K562 (cell line): Measurements from ENCODE around the gene HIF1A. TPM values are rescaled to one million over a fixed set of nuclear protein-coding genes. Genes with fewer than 3 reads are reported as not detected.

Experiments used
- ATAC-seq: fragments of 200-7000 bp; cut with Tn5 transposase; 3 replicates; pipeline ENCODE4 v1.9.1; 2020; ENCODE audit warnings: moderate library complexity
- BruUV-seq: library from RNA; stranded (reverse); fragments of 400-500 nt; replicated peaks from 2 replicates; lab custom pipeline; 2021; lab: Mats Ljungman, UMichigan
- CTCF ChIA-PET: fragments of 300-600 bp; formaldehyde crosslinking; extraction: SDS; loops from one replicate; lab custom pipeline; 2021; ENCODE audit warnings: low intra/inter-chr PET ratio; lab: Yijun Ruan, JAX
- POLR2A ChIA-PET: fragments of 300-600, 350-650 bp; sonication (Branson Sonifier 250); formaldehyde crosslinking; extraction: SDS; loops from one replicate; lab custom pipeline; 2021; ENCODE audit warnings: antibody characterized with exemption, inconsistent platforms; lab: Yijun Ruan, JAX
- DNase-seq, 4 experiments: peaks; one replicate each; pipeline versions ENCODE4 v3.0.0 to v3.0.0-alpha.2; 2011 to 2018; ENCODE audit warnings: low spot score in 3 of 4, mixed read lengths in 3 of 4; ENCODE audit errors: extremely low read depth in 1 of 4
- FAIRE-seq: peaks from 2 replicates; lab custom pipeline; 2011; peaks lifted over from hg19 to GRCh38; lab: Jason Lieb, UNC
- H2AFZ ChIP-seq: 2 replicates; pipeline ENCODE4 v1.6.0; 2011; ENCODE audit warnings: low read depth, low read length, control low read depth, inconsistent platforms
- H3K27ac ChIP-seq: fragments of 200-600 bp; 3 replicates; pipeline ENCODE4 v1.8.0; 2011; ENCODE audit warnings: low read depth, mild to moderate bottlenecking, control low read depth, inconsistent platforms, low read length, moderate library complexity, mixed read lengths; ENCODE audit errors: extremely low read depth
- H3K27me3 ChIP-seq, 2 experiments: fragments of 300-600 bp in 1 of 2; 2 replicates in 1 of 2; 3 replicates in 1 of 2; pipeline versions ENCODE4 v1.6.0 to v1.8.0; 2011; ENCODE audit warnings: inconsistent platforms in 2 of 2, low read length in 2 of 2, mild to moderate bottlenecking in 1 of 2, mixed read lengths in 1 of 2, moderate library complexity in 1 of 2; ENCODE audit not compliant: control insufficient read depth in 2 of 2, insufficient read depth in 2 of 2
- H3K36me3 ChIP-seq: fragments of 300-600 bp; 3 replicates; pipeline ENCODE4 v1.8.0; 2011; ENCODE audit warnings: mild to moderate bottlenecking, low read length, inconsistent platforms; ENCODE audit not compliant: control insufficient read depth, insufficient read depth
- H3K4me1 ChIP-seq, 2 experiments: fragments of 200-600 bp in 1 of 2; replicated peaks in 1 of 2; 2 replicates in 1 of 2; 3 replicates in 1 of 2; pipeline versions ENCODE4 v1.5.1 to v1.8.0; 2011; ENCODE audit warnings: inconsistent platforms in 2 of 2, low read length in 2 of 2, mild to moderate bottlenecking in 1 of 2, mixed read lengths in 1 of 2, moderate library complexity in 1 of 2; ENCODE audit not compliant: control insufficient read depth in 2 of 2, insufficient read depth in 2 of 2
- H3K4me2 ChIP-seq: 2 replicates; pipeline ENCODE4 v1.6.1; 2011; ENCODE audit warnings: low read length, control low read depth, inconsistent platforms, mixed read lengths; ENCODE audit not compliant: insufficient read depth
- H3K4me3 ChIP-seq: fragments of 200-600 bp; sonication (generic), shearing (Covaris generic); 2 replicates; pipeline ENCODE4 v1.5.1; 2016; ENCODE audit warnings: control low read depth, inconsistent platforms
- H3K79me2 ChIP-seq: fragments of 200-600 bp; 3 replicates; pipeline ENCODE4 v1.8.0; 2011; ENCODE audit warnings: low read length, inconsistent platforms; ENCODE audit not compliant: control insufficient read depth, insufficient read depth
- H3K9ac ChIP-seq, 2 experiments: 2 replicates each; pipeline versions ENCODE4 v1.6.0 to v1.6.1; 2011; ENCODE audit warnings: low read depth in 2 of 2, low read length in 2 of 2, control low read depth in 1 of 2, inconsistent platforms in 1 of 2, mild to moderate bottlenecking in 1 of 2, mixed read lengths in 1 of 2; ENCODE audit not compliant: insufficient read depth in 1 of 2
- H3K9me1 ChIP-seq: one replicate; pipeline ENCODE4 v1.6.0; 2011; ENCODE audit warnings: inconsistent platforms, mild to moderate bottlenecking, low read length, moderate library complexity; ENCODE audit not compliant: control insufficient read depth, insufficient read depth
- H3K9me3 ChIP-seq: replicated peaks from 2 replicates; pipeline ENCODE4 v1.5.1; 2011; ENCODE audit warnings: low read depth, low read length, inconsistent platforms; ENCODE audit not compliant: control insufficient read depth, insufficient read depth
- H4K20me1 ChIP-seq: replicated peaks from 2 replicates; pipeline ENCODE4 v1.6.1; 2011; ENCODE audit warnings: low read length, inconsistent platforms, mixed read lengths; ENCODE audit not compliant: control insufficient read depth, insufficient read depth
- BRD4 ChIP-seq: fragments of 200-600 bp; sonication (generic); IDR thresholded peaks from 2 replicates; pipeline ENCODE4 v1.6.1; 2017; ENCODE audit warnings: inconsistent platforms
- CCNT2 ChIP-seq: IDR thresholded peaks from 2 replicates; pipeline ENCODE4 v1.6.1; 2011; ENCODE audit warnings: borderline replicate concordance, low read depth, mild to moderate bottlenecking, moderate library complexity, mixed read lengths, low read length; ENCODE audit not compliant: insufficient read length; ENCODE audit errors: extremely low read depth
- DPF2 ChIP-seq: fragments of 450-650 bp; IDR thresholded peaks from 2 replicates; pipeline ENCODE4 v1.6.1; 2016
- EHMT2 ChIP-seq: fragments of 450-650 bp; IDR thresholded peaks from 2 replicates; pipeline ENCODE4 v1.6.1; 2018; ENCODE audit warnings: antibody characterized with exemption
- HDGF ChIP-seq: fragments of 450-650 bp; IDR thresholded peaks from 2 replicates; pipeline ENCODE4 v1.6.1; 2016
- POLR2B ChIP-seq: fragments of 450-650 bp; IDR thresholded peaks from 2 replicates; pipeline ENCODE4 v1.6.1; 2018; ENCODE audit warnings: low read depth; ENCODE audit not compliant: partially characterized antibody
- RNF219 ChIP-seq: fragments of 250-450 bp; sonication (Bioruptor Pico); IDR thresholded peaks from 2 replicates; pipeline ENCODE4 v1.5.0; 2022; ENCODE audit warnings: mild to moderate bottlenecking
- ZNF282 ChIP-seq: sonication (generic); formaldehyde crosslinking; IDR thresholded peaks from 2 replicates; pipeline ENCODE4 v1.8.1; 2023; ENCODE audit warnings: missing genetic modification reagents
- ZNF764 ChIP-seq: fragments of 250-450 bp; sonication (Bioruptor Pico); IDR thresholded peaks from 2 replicates; pipeline ENCODE4 v1.4.0; 2020; ENCODE audit warnings: low read depth, mild to moderate bottlenecking, moderate library complexity
- WGBS: fragments of 100-300 bp; shearing (Covaris generic); methylation state at CpG from one replicate; pipeline ENCODE4 v1.1.6; 2016; ENCODE audit warnings: low coverage, mixed read lengths; ENCODE audit not compliant: insufficient coverage; ENCODE audit errors: missing lambda C conversion rate; 5-methylcytosine and 5-hydroxymethylcytosine counted together
- in situ Hi-C: fragments of 300-500 bp; cut with MboI; formaldehyde crosslinking; loops from 4 replicates; pipeline ENCODE4 v1.15.0; 2018; ENCODE audit warnings: inconsistent platforms, mixed read lengths
- intact Hi-C: fragments of 100-400 bp; cut with micrococcal nuclease; formaldehyde crosslinking; loops from 2 replicates; pipeline ENCODE4 v1.14.2; 2022
- polyA plus RNA-seq, 8 experiments: library from polyadenylated mRNA; depleted of rRNA in 4 of 8; stranded (reverse) in 5 of 8; unstranded in 3 of 8; fragments of >200 nt; fragmentation: Nextera tagmentation in 2 of 8; fragmentation: Illumina TruSeq in 1 of 8; extraction: Ambion mirVana in 2 of 8; extraction: Trizol in 1 of 8; gene quantifications; 2 replicates each; pipeline versions ENCODE4 v1.2.1 to v1.2.3, GENCODE V29; 2011 to 2014; ENCODE audit warnings: inconsistent platforms in 1 of 8, missing spikeins in 1 of 8
- total RNA-seq, 7 experiments: library from RNA; depleted of rRNA in 6 of 7; stranded (reverse); fragments of >200 nt in 6 of 7; fragmentation: Illumina TruSeq in 2 of 7; extraction: Trizol in 2 of 7; gene quantifications; 2 replicates each; pipeline versions ENCODE4 v1.2.1 to v1.2.3, GENCODE V29; 2011 to 2021; ENCODE audit warnings: low replicate concordance in 1 of 7
- TF ChIP-seq, protein P1 (sequence below): fragments of 450-650 bp; IDR thresholded peaks from 2 replicates; pipeline ENCODE4 v1.6.1; 2016; ENCODE audit warnings: borderline replicate concordance

HIF1A gene
- total and polyA plus RNA-seq, 9 of the 15 experiments (the other 6 are each of a cell fraction or from before 2014, with no cell fraction given) = 5.9 to 35.3 (median 24.2) TPM

- TF ChIP-seq ZNF282 (CRISPR knock-in tag) = no peak
- no peak for TF ChIP-seq BRD4
- TF ChIP-seq DPF2 = no peak
- TF ChIP-seq RNF219 (CRISPR knock-in tag) = no peak
- TF ChIP-seq ZNF764 = no peak
- TF ChIP-seq, all 486 proteins: peak for 0
These were observed 8.2 kb downstream of the HIF1A start (continued) for GRCh38 chr14:61703342-61704129.

- H3K27ac ChIP-seq = no peak overlapping the region
- intact Hi-C loops = no loop called here
- ChIA-PET CTCF (no interaction called here), POLR2A (interaction anchor here (0.8 kb wide), 1 partner anchor 10 kb away, joined by 4 read pairs; the partner anchor contains the start of gene HIF1A)
- in situ Hi-C loops = no loop called here
- H3K4me1 ChIP-seq = peaks cover 0 to 6% of the 10 kb centered on the region in 2 experiments; a peak in 1 of 5 replicates
- 82% methylated on average over 3 of the region's 3 CpGs for WGBS
- TF ChIP-seq, protein P1, sequence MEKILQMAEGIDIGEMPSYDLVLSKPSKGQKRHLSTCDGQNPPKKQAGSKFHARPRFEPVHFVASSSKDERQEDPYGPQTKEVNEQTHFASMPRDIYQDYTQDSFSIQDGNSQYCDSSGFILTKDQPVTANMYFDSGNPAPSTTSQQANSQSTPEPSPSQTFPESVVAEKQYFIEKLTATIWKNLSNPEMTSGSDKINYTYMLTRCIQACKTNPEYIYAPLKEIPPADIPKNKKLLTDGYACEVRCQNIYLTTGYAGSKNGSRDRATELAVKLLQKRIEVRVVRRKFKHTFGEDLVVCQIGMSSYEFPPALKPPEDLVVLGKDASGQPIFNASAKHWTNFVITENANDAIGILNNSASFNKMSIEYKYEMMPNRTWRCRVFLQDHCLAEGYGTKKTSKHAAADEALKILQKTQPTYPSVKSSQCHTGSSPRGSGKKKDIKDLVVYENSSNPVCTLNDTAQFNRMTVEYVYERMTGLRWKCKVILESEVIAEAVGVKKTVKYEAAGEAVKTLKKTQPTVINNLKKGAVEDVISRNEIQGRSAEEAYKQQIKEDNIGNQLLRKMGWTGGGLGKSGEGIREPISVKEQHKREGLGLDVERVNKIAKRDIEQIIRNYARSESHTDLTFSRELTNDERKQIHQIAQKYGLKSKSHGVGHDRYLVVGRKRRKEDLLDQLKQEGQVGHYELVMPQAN = no peak
- TF ChIP-seq HDGF (no peak), CCNT2 (no peak), EHMT2 (no peak), POLR2B (no peak)
- BruUV-seq = no TSS peak
- H3K9me1 ChIP-seq = no peaks in the 10 kb centered on the region
- H3K4me3 ChIP-seq = no peak overlapping the region
- no peaks in the 10 kb centered on the region for H3K9me3 ChIP-seq
- no peak overlapping the region for H3K9ac ChIP-seq
- no peaks in the 10 kb centered on the region for H3K27me3 ChIP-seq
- H3K79me2 ChIP-seq = peaks cover 86% of the 10 kb centered on the region
- no peaks in the 10 kb centered on the region for H3K36me3 ChIP-seq
- peaks cover 5% of the 10 kb centered on the region; the same call in 1 of the 2 replicates for H4K20me1 ChIP-seq
- DNase-seq (no peak), ATAC-seq (no peak), FAIRE-seq (no peak)
- no peak overlapping the region for H3K4me2 ChIP-seq
- H2AFZ ChIP-seq = no peak overlapping the region
These were observed 9.2 kb downstream of the HIF1A start for GRCh38 chr14:61704554-61704953.
